GM18520 (cell line): ENCODE data around the gene SLA2.
"Not testable (repeated sequence)": the region's sequence is repeated elsewhere in the genome, so short reads cannot be mapped to it uniquely, and the experiment has no call there.

ENCODE experiments used
- ATAC-seq: cut with Tn5 transposase; IDR thresholded peaks from one replicate; pipeline ENCODE4 v1.9.1; 2021; ENCODE audit not compliant: unreplicated experiment

SLA2 gene

GRCh38 chr20:36576081-36576445 is 69.9 kb downstream of the SLA2 start:
- no peak for ATAC-seq

- ATAC-seq: no peak
Observed at GRCh38 chr20:36574366-36575135, 71.4 kb downstream of the SLA2 start.

- ATAC-seq: no peak
Observed at GRCh38 chr20:36573798-36574365, 72.1 kb downstream of the SLA2 start.

- ATAC-seq: peak; percentile 64
Observed at GRCh38 chr20:36573103-36573797, 72.7 kb downstream of the SLA2 start, which contains the start of gene TGIF2. TGIF2 (plus strand) TSS chr20:36573597; CDS start chr20:36578775, 5,178 bp downstream.

- no peak for ATAC-seq
Observed at GRCh38 chr20:36572701-36573102, 73.3 kb downstream of the SLA2 start.

- ATAC-seq: no peak
Observed at GRCh38 chr20:36571564-36572504, 74.2 kb downstream of the SLA2 start.

GRCh38 chr20:36569847-36570429 is 76.1 kb downstream of the SLA2 start:
- ATAC-seq: no peak

GRCh38 chr20:36565520-36565919 is 80.5 kb downstream of the SLA2 start:
- no peak for ATAC-seq

GRCh38 chr20:36564726-36565121 is 81.3 kb downstream of the SLA2 start:
- not testable (repeated sequence) for ATAC-seq

- not testable (repeated sequence) for ATAC-seq
Observed at GRCh38 chr20:36564078-36564725, 81.8 kb downstream of the SLA2 start.

- ATAC-seq: no peak
Observed at GRCh38 chr20:36563374-36563773, 82.6 kb downstream of the SLA2 start.

- ATAC-seq: no peak
Observed at GRCh38 chr20:36562724-36563123, 83.3 kb downstream of the SLA2 start.
